WTC11 (cell line): ENCODE data around the gene SNAP47. TPM values are rescaled to one million over a fixed set of nuclear protein-coding genes. Genes with fewer than 3 reads are reported as not detected.

ENCODE experiments used
- ATAC-seq: fragments of 200-7000 bp; cut with Tn5 transposase; 2 replicates; pipeline ENCODE4 v1.10.0; 2021; ENCODE audit warnings: mild to moderate bottlenecking, moderate library complexity
- CTCF ChIA-PET: fragments of 300-600 bp; sonication (Branson Sonifier 250); formaldehyde crosslinking; loops from one replicate; lab custom pipeline; 2021; ENCODE audit warnings: antibody characterized with exemption; lab: Charles Lee
- POLR2A ChIA-PET: fragments of 350-600 bp; sonication (Branson Sonifier 250); formaldehyde crosslinking; loops from one replicate; lab custom pipeline; 2021; ENCODE audit warnings: antibody characterized with exemption; lab: Charles Lee
- DNase-seq: peaks from one replicate; pipeline ENCODE4 v3.0.0; 2021; ENCODE audit warnings: low spot score
- H3K27ac Mint-ChIP-seq: 2 replicates; pipeline ENCODE4 v1.8.0; 2021; ENCODE audit warnings: mixed read lengths
- H3K27me3 Mint-ChIP-seq: 2 replicates; pipeline ENCODE4 v1.8.0; 2021; ENCODE audit warnings: low read depth, mild to moderate bottlenecking, moderate library complexity, mixed read lengths
- H3K36me3 Mint-ChIP-seq: 2 replicates; pipeline ENCODE4 v1.8.0; 2021; ENCODE audit warnings: mixed read lengths
- H3K4me1 Mint-ChIP-seq: 2 replicates; pipeline ENCODE4 v1.8.0; 2022; ENCODE audit warnings: mixed read lengths
- H3K4me3 Mint-ChIP-seq: 2 replicates; pipeline ENCODE4 v1.8.0; 2021; ENCODE audit warnings: mild to moderate bottlenecking, moderate library complexity, mixed read lengths
- H3K9me3 Mint-ChIP-seq: 2 replicates; pipeline ENCODE4 v1.8.0; 2021; ENCODE audit warnings: mixed read lengths
- ARID4B ChIP-seq: sonication (generic); formaldehyde crosslinking; IDR thresholded peaks from 2 replicates; pipeline ENCODE4 v1.8.0; 2023; ENCODE audit warnings: missing genetic modification reagents, mild to moderate bottlenecking, borderline replicate concordance
- E2F4 ChIP-seq: sonication (generic); formaldehyde crosslinking; IDR thresholded peaks from 2 replicates; pipeline ENCODE4 v1.8.1; 2022; ENCODE audit warnings: low read depth, mild to moderate bottlenecking, moderate library complexity, missing genetic modification reagents, borderline replicate concordance
- FOXK1 ChIP-seq: sonication (generic); formaldehyde crosslinking; IDR thresholded peaks from 2 replicates; pipeline ENCODE4 v1.8.0; 2022; ENCODE audit warnings: mild to moderate bottlenecking, moderate library complexity, missing genetic modification reagents
- FOXP1 ChIP-seq: sonication (generic); formaldehyde crosslinking; IDR thresholded peaks from 2 replicates; pipeline ENCODE4 v1.8.0; 2022; ENCODE audit warnings: missing genetic modification reagents, mild to moderate bottlenecking, moderate library complexity, borderline replicate concordance
- KAT7 ChIP-seq: sonication (generic); formaldehyde crosslinking; IDR thresholded peaks from 2 replicates; pipeline ENCODE4 v1.8.1; 2023; ENCODE audit warnings: missing genetic modification reagents, mild to moderate bottlenecking, borderline replicate concordance
- PRDM15 ChIP-seq: sonication (generic); formaldehyde crosslinking; IDR thresholded peaks from 2 replicates; pipeline ENCODE4 v1.8.0; 2022; ENCODE audit warnings: missing genetic modification reagents
- RELA ChIP-seq: sonication (generic); formaldehyde crosslinking; IDR thresholded peaks from 2 replicates; pipeline ENCODE4 v1.8.1; 2022; ENCODE audit warnings: missing genetic modification reagents, mild to moderate bottlenecking, borderline replicate concordance
- SMAD4 ChIP-seq: sonication (generic); formaldehyde crosslinking; IDR thresholded peaks from 2 replicates; pipeline ENCODE4 v1.8.0; 2022; ENCODE audit warnings: mild to moderate bottlenecking, missing genetic modification reagents
- SOX15 ChIP-seq: fragments of 250-450 bp; sonication (Bioruptor Pico); IDR thresholded peaks from 2 replicates; pipeline ENCODE4 v1.9.0; 2021; ENCODE audit warnings: mild to moderate bottlenecking
- STAT6 ChIP-seq: sonication (generic); formaldehyde crosslinking; conservative IDR thresholded peaks from 2 replicates; pipeline ENCODE4 v1.8.1; 2023; ENCODE audit warnings: mild to moderate bottlenecking, low read depth, missing genetic modification reagents, moderate library complexity
- TEAD4 ChIP-seq: sonication (generic); formaldehyde crosslinking; IDR thresholded peaks from 2 replicates; pipeline ENCODE4 v1.8.0; 2022; ENCODE audit warnings: mild to moderate bottlenecking, missing genetic modification reagents
- USF2 ChIP-seq: sonication (generic); formaldehyde crosslinking; IDR thresholded peaks from 2 replicates; pipeline ENCODE4 v1.8.1; 2023; ENCODE audit warnings: mild to moderate bottlenecking, missing genetic modification reagents, moderate library complexity
- ZNF317 ChIP-seq: sonication (generic); formaldehyde crosslinking; IDR thresholded peaks from 2 replicates; pipeline ENCODE4 v1.8.1; 2023; ENCODE audit warnings: low read depth, mild to moderate bottlenecking, moderate library complexity, missing genetic modification reagents, borderline replicate concordance
- ZNF396 ChIP-seq: fragments of 250-450 bp; sonication (Bioruptor Pico); IDR thresholded peaks from 2 replicates; pipeline ENCODE4 v1.8.0; 2021; ENCODE audit warnings: mild to moderate bottlenecking, moderate library complexity, borderline replicate concordance
- total RNA-seq: library from RNA; stranded (reverse); gene quantifications from 3 replicates; pipeline ENCODE4 v1.2.3, GENCODE V29; 2021

SNAP47 gene
- total RNA-seq, 1 experiment from 2014 or later, result 50.8 TPM

GRCh38 chr1:227747948-227748495, 12.8 kb downstream of the SNAP47 start (continued):
- TF ChIP-seq ARID4B (CRISPR knock-in tag), result no peak
- no peak for TF ChIP-seq USF2
- TF ChIP-seq STAT6 (CRISPR knock-in tag), result no peak
- no peak for TF ChIP-seq FOXP1 (CRISPR knock-in tag)
- TF ChIP-seq SMAD4 (CRISPR knock-in tag), result no peak
- no peak for TF ChIP-seq E2F4 (CRISPR knock-in tag)

GRCh38 chr1:227748496-227749182, 13.4 kb downstream of the SNAP47 start:
- Mint-ChIP-seq H3K4me1 (no peaks in the 10 kb centered on the region), H3K27me3 (no peaks in the 10 kb centered on the region), H3K27ac (no peak overlapping the region), H3K36me3 (peaks cover 11% of the 10 kb centered on the region), H3K4me3 (no peak overlapping the region), H3K9me3 (no peaks in the 10 kb centered on the region)
- ChIA-PET POLR2A (no interaction called here), CTCF (no interaction called here)
- DNase-seq, result no peak
- TF ChIP-seq ZNF396 (no peak), SOX15 (CRISPR knock-in tag) (no peak), FOXK1 (no peak), KAT7 (CRISPR knock-in tag) (no peak), RELA (no peak), ZNF317 (CRISPR knock-in tag) (no peak), TEAD4 (CRISPR knock-in tag) (no peak), PRDM15 (no peak)
- no peak for ATAC-seq
